NCI-H2227 (cell line): Measurements from ENCODE around the gene CBR3.
"Not testable (repeated sequence)": the region's sequence is repeated elsewhere in the genome, so short reads cannot be mapped to it uniquely, and the experiment has no call there.

Experiments
- DNase-seq: peaks from one replicate; lab custom pipeline; 2025; ENCODE audit not compliant: unreplicated experiment; lab: John Stamatoyannopoulos, UW

Gene CBR3

GRCh38 chr21:36117286-36117741, 17.6 kb upstream of the CBR3 start:
- DNase-seq = no peak

- DNase-seq = no peak
Observed at GRCh38 chr21:36120304-36120888, 14.5 kb upstream of the CBR3 start.

- no peak for DNase-seq
Observed at GRCh38 chr21:36122977-36123376, 11.9 kb upstream of the CBR3 start.

GRCh38 chr21:36124395-36124794, 10.5 kb upstream of the CBR3 start:
- DNase-seq = no peak

GRCh38 chr21:36125512-36126207, 9.2 kb upstream of the CBR3 start:
- DNase-seq = peak; percentile 65

GRCh38 chr21:36126208-36126565, 8.7 kb upstream of the CBR3 start:
- DNase-seq = no peak

GRCh38 chr21:36126621-36127110, 8.2 kb upstream of the CBR3 start:
- no peak for DNase-seq

GRCh38 chr21:36127250-36127904, 7.5 kb upstream of the CBR3 start:
- no peak for DNase-seq

GRCh38 chr21:36127977-36128376, 6.9 kb upstream of the CBR3 start:
- no peak for DNase-seq

- DNase-seq = no peak
Observed at GRCh38 chr21:36129219-36129618, 5.7 kb upstream of the CBR3 start.

- not testable (repeated sequence) for DNase-seq
Observed at GRCh38 chr21:36130414-36130762, 4.5 kb upstream of the CBR3 start.

- DNase-seq = not testable (repeated sequence)
Observed at GRCh38 chr21:36130839-36131238, 4.0 kb upstream of the CBR3 start.

GRCh38 chr21:36132696-36133095, 2.2 kb upstream of the CBR3 start:
- DNase-seq = no peak

- DNase-seq = peak; percentile 86
Observed at GRCh38 chr21:36135391-36136102, 668 bp downstream of the CBR3 start.

GRCh38 chr21:36139791-36140190, 4.9 kb downstream of the CBR3 start:
- DNase-seq = not testable (repeated sequence)

GRCh38 chr21:36141513-36141925, 6.6 kb downstream of the CBR3 start:
- DNase-seq = peak; percentile 91

- not testable (repeated sequence) for DNase-seq
Observed at GRCh38 chr21:36144233-36144632, 9.4 kb downstream of the CBR3 start.

- no peak for DNase-seq
Observed at GRCh38 chr21:36145259-36145658, 10.4 kb downstream of the CBR3 start.

- DNase-seq = no peak
Observed at GRCh38 chr21:36147911-36148310, 13.0 kb downstream of the CBR3 start.

GRCh38 chr21:36148886-36149285, 14.0 kb downstream of the CBR3 start:
- DNase-seq = no peak
